ENCODE results near the gene THBS4.

DNA sequence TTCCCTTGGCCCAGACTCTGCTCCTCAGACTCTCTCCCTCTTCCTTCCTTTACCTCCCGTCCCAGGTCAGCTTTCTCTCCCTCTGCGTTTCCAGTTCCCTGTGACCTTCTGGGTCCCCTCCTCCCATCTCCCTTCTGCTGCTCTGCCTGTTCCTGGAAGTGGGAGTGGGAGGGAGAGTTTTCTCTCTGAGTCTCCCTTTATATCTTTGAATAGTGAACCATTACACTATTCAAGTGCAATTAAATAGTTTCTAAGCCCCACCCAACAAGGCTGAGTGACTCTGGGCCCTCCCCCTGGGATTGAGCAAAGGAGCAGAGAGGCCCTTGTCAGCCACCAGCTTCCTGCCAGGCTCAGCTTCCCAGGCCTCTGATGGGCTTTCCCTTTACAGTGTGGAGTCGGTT, 34.8 kb downstream of the THBS4 start:
- TF ChIP-seq EZH2 (IDR thresholded peaks at IDR 0.05; ENCODE audit: insufficient read depth, poor library complexity, severe bottlenecking) (no peak), EZH2phosphoT487 (IDR thresholded peaks at IDR 0.05; ENCODE audit: insufficient read depth, low read depth) (no peak)
